Measurements from ENCODE around the gene TAGAP. TPM values are rescaled to one million over a fixed set of nuclear protein-coding genes. Genes with fewer than 3 reads are reported as not detected.

The TAGAP gene
- total RNA-seq, 1 experiment from 2014 or later: 0.22 TPM

- Mint-ChIP-seq H3K9me3 (no peaks in the 10 kb centered on the region), H3K27me3 (ENCODE audit: low read depth) (peaks cover 18% of the 10 kb centered on the region), H3K4me1 (peaks cover 9% of the 10 kb centered on the region), H3K36me3 (no peaks in the 10 kb centered on the region), H3K4me3 (no peak overlapping the region), H3K27ac (no peak overlapping the region)
- ATAC-seq: peak; percentile 33; the same call in 1 of the 2 replicates
- CTCF ChIA-PET: no interaction called here
- POLR2A ChIA-PET: no interaction called here
- DNase-seq (ENCODE audit: low spot score): no peak
- TF ChIP-seq NFYB (CRISPR knock-in tag; conservative IDR thresholded peaks at IDR 0.05; ENCODE audit: low read depth): no peak
- TF ChIP-seq ZNF416 (CRISPR knock-in tag; IDR thresholded peaks at IDR 0.05): no peak
- no peak for TF ChIP-seq GABPB1 (CRISPR knock-in tag; IDR thresholded peaks at IDR 0.05)
- TF ChIP-seq ESRRA (CRISPR knock-in tag; IDR thresholded peaks at IDR 0.05; ENCODE audit: borderline replicate concordance): no peak
- no peak for TF ChIP-seq AFF4 (CRISPR knock-in tag; IDR thresholded peaks at IDR 0.05; ENCODE audit: borderline replicate concordance)
- TF ChIP-seq FOXK1 (CRISPR knock-in tag; IDR thresholded peaks at IDR 0.05): no peak
- no peak for TF ChIP-seq ZNF138 (CRISPR knock-in tag; conservative IDR thresholded peaks at IDR 0.05)
- no peak for TF ChIP-seq ZNF219 (CRISPR knock-in tag; IDR thresholded peaks at IDR 0.05; ENCODE audit: borderline replicate concordance)
- TF ChIP-seq SP1 (CRISPR knock-in tag; conservative IDR thresholded peaks at IDR 0.05): no peak
- no peak for TF ChIP-seq ZNF281 (CRISPR knock-in tag; IDR thresholded peaks at IDR 0.05)
- TF ChIP-seq USF1 (CRISPR knock-in tag; IDR thresholded peaks at IDR 0.05): no peak
- no peak for TF ChIP-seq ZNF396 (CRISPR knock-in tag; IDR thresholded peaks at IDR 0.05; ENCODE audit: borderline replicate concordance)
- no peak for TF ChIP-seq ATF3 (CRISPR knock-in tag; conservative IDR thresholded peaks at IDR 0.05)
Observed at GRCh38 chr6:159075506-159076228, 30.9 kb upstream of the TAGAP start.

- DNase-seq (ENCODE audit: low spot score) (no peak), ATAC-seq (no peak)
- ChIA-PET POLR2A (no interaction called here), CTCF (interaction anchor here (1.5 kb wide), 1 partner anchor 30 kb away, joined by 7 read pairs; no protein-coding TSS in a partner anchor)
- Mint-ChIP-seq H3K36me3 (no peaks in the 10 kb centered on the region), H3K27ac (no peak overlapping the region), H3K4me3 (no peak overlapping the region), H3K27me3 (ENCODE audit: low read depth) (peaks cover 21% of the 10 kb centered on the region), H3K4me1 (peaks cover 9% of the 10 kb centered on the region), H3K9me3 (no peaks in the 10 kb centered on the region)
- TF ChIP-seq ZNF423 (CRISPR knock-in tag; IDR thresholded peaks at IDR 0.05) (no peak), HMGXB4 (CRISPR knock-in tag; IDR thresholded peaks at IDR 0.05) (no peak), SP1 (CRISPR knock-in tag; conservative IDR thresholded peaks at IDR 0.05) (no peak), FOXP4 (CRISPR knock-in tag; IDR thresholded peaks at IDR 0.05) (no peak), CREM (CRISPR knock-in tag; IDR thresholded peaks at IDR 0.05) (no peak), PREB (CRISPR knock-in tag; IDR thresholded peaks at IDR 0.05; ENCODE audit: borderline replicate concordance) (no peak), CBFB (CRISPR knock-in tag; IDR thresholded peaks at IDR 0.05; ENCODE audit: low read depth) (no peak), NFE2L1 (CRISPR knock-in tag; IDR thresholded peaks at IDR 0.05) (no peak)
Observed at GRCh38 chr6:159074876-159075275, 30.1 kb upstream of the TAGAP start.

All from WTC11 (cell line).